ENCODE measurements around the gene NR3C1.

NR3C1 gene

DNA sequence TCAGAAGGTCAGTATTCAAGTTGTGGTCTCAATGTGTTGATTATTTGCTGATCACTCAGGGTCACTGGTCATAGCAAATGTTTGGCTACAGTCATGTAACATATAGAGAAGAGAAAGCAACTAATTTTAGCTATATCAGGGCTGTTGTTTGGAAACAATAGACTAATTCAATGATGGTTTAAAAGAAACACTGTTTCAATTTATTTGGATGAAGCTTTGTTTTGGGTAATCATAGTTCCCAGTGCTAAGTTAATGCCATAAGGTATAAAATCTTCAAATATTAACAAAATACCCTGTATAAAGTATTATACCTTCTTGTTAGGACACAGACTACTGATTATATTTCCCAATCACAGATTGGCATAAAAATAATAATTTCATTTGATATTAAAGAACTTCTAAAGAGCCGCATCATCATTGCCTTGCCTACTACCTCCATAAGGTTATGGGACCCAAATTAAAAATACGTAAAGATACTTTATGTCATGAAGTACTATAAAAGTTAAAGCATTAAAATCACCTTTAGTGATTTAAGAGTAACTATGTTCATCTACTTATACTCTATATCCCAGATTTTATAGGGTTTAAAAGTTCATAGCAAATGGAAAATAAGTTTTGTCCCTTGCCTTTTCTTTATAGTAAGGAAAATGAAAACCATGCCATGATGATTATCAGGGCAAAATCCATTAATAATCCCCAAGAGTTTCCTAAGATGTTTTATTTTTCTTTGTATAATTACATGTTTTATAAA, 6.0 kb downstream of the NR3C1 start:
- DNase-seq = no peak

DNA sequence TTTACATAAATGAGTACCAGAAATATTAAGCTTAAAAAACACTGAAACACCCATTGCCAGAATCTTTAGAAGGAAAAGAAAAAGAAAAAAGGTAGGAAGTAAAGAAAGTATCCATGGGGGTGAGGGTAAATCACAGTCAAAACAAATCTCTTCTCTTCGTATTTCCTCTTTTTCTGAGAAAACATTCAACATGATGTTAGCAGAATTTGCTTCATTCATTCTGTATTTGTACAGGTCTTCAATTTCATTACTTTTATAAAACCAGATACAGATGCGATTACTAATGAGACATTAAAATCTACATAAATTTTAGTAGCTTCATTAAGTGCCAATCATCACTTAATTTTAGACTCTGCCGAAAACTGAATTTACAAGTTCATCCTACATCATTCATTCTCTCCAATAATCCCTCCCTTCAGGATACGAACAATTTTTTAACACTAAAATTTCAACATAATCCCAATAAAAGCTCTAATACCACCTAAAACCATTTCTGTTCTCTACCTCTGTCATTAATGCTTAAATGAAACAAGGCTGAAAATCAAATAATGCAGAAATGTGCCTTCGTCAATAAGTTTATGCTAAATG, 7.0 kb downstream of the NR3C1 start:
- no peak for DNase-seq

- peak; percentile 16 for DNase-seq
Observed at GRCh38 chr5:143395638-143396352, 7.7 kb downstream of the NR3C1 start.

DNA sequence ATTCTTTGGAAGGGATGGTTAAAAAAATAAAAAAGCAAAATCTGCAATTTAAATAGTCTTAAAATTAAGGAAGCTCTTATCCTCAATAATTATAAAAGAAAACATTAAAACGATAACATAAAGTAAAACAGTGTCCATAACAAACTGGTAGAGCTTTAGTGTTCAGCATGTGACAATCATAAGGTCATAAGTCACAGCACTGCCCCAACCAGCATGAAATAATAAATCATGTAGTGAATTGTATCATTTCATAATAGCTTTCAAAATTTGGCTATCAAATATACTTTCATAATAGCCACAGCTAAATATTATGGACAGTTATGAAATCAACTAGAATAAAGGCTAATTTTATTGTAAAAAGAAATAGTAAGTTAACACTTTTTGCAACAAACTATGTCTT, 10.0 kb downstream of the NR3C1 start:
- no peak for DNase-seq

- DNase-seq = no peak
Observed at GRCh38 chr5:143390941-143391340, 12.5 kb downstream of the NR3C1 start.

- DNase-seq = no peak
Observed at GRCh38 chr5:143390258-143390657, 13.2 kb downstream of the NR3C1 start.

DNA sequence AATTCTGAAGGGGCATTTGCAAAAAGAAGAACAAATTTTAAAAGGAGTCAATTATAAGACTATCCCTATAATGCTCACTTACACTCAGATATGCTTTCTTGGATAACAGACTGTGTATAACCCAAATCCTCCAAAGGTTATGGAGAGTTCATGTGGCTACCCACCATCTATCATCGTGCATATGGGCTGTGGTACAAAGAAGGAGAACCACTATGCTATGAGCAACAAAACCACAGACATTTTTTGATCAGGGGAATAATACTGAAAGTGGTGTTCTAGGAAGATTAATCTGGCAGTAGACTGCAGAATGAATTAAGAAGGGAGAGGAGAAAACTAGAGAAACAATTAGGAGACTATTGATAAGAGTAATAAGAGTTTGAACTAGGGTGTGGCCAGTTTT, 16.8 kb downstream of the NR3C1 start:
- no peak for DNase-seq

DNA sequence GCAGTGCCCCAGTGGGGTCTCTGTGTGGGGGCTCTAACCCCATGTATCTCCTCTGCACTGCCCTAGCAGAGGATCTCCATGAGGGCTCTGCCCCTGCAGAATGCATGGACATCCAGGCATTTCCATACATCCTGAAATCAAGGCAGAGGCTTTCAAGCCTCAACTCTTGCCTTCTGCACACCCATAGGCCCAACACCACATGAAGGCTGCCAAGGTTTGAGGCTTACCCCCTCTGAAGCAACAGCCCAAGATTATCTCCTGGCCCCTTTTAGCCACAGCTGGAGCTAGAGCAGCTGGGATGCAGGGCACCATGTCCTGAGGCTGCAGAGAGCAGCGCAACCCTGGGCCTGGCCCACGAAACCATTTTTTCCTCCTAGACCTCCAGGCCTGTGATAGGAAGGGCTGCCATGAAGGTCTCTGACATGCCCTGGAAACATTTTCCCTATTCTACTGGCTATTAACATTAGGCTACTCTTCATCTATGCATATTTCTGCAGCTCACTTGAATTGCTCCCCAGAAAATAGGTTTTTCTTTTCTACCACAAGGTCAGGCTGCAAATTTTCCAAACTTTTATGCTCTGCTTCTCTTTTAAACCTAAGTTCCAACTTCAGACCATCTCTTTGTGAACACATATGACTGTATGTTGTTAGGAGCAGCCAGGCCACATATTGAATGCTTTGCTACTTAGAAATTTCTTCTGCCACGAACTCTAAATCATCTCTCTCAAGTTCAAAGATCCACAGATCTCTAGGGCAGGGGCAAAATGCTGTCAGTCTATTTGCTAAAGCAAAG, 18.4 kb downstream of the NR3C1 start:
- DNase-seq = no peak

- DNase-seq = no peak
Observed at GRCh38 chr5:143383988-143384387, 19.5 kb downstream of the NR3C1 start.

- DNase-seq = no peak
Observed at GRCh38 chr5:143379606-143380005, 23.9 kb downstream of the NR3C1 start.

DNA sequence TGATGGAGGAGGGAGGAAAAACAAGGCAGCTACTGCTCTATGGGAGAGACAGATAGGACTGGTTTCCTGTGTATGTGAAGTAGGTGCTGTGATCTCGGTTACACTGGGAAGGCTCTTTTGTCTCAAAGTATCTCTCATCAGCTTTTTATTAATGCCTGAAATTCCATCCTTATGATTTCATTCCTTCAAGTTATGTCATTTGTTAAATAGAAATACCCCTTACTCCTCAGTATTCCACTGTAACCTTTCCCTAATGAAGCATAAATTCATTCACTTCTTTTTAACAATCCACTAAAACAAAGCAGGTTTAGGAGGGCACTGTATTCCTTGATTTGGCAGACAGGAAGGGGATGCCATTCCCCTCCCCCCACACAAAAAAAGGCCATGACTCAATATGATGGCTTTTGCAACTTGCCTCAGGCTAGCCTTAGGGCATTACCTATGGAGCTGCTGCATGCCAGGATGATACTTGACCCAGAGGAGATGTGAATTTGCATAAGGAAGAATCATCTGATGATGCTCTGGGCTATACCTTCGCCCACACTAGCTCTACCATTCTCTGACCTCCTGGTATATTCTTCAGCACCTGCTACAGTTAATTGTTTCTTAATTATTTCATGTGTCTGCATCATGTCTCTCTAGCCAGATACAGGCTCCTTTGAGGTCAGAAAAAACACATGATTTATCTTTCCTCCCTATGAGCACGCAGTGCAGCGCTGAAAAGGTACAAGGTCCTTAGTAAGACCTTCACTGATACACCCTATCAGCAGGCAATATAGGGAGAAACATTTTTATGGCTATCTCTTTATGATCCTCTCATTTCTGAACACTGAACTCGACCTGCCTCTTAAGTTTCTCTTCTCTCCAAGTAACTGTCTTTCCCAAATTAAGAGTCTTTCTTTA, 26.3 kb downstream of the NR3C1 start:
- DNase-seq = no peak

- no peak for DNase-seq
Observed at GRCh38 chr5:143376195-143376779, 27.2 kb downstream of the NR3C1 start.

- no peak for DNase-seq
Observed at GRCh38 chr5:143374496-143375217, 28.8 kb downstream of the NR3C1 start.

- no peak for DNase-seq
Observed at GRCh38 chr5:143373076-143373475, 30.4 kb downstream of the NR3C1 start.

- no peak for DNase-seq
Observed at GRCh38 chr5:143372187-143372829, 31.2 kb downstream of the NR3C1 start.

DNA sequence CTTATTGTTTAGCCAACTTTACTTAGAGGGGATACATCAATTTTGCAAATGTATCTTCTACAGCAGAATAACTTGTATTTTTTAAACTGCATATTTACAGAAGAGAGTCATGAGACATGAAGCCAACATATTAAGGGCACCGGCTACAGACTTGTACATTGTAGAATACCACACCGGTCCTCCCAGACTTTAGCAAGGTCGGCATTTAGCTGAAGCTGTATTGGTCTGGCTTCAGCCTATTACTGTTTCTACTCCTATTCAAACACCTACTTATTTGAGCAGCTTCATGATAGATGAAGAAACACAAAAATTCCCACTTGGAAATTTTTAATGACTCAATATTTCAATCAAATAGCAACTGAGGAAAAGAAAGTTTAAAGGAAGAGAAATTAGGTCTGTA, 33.0 kb downstream of the NR3C1 start:
- no peak for DNase-seq

DNA sequence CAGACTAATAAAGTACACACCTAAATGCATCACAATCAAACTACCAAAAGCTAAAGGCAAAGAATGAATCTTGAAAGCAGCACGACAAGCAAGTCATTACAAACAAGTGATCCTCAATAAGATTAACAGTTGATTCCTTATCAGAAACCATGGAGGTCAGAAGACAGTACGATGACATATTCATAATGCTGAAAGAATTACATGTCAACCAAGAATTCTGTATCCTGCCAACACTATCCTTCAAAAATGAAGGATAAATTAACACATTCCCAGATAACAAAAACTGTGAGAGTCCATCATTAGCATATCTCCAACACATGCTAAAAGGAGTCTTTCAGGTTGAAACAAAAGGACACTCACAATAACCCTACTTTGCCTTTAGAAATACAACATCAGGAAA, 39.4 kb downstream of the NR3C1 start:
- DNase-seq = no peak

DNA sequence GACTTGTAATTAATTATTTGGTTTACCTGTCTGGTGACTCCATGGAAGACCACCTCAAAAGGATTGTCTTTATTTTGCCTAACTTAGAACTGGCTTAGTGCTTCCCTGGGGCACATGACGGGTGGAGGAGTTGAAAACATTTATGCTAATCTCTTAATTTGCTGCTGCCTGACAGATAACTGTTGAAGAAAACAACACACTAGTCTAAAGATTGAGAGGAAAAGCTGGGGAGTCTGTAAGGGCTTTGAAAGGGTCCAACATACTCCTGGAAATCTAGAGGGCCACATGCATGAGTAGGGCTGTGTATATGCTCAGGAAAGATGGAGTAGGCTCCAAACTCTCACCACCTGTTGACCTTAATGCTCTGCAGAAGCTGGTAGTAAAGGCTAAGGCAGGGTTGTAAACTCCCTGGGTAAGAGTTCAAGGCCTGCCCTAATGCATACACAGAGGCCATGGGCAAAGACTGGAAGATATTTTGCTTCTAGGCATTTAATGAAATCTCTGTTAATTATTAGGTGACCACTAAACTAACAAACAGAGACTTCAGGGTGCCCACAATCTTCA, 40.7 kb downstream of the NR3C1 start:
- DNase-seq = no peak

DNA sequence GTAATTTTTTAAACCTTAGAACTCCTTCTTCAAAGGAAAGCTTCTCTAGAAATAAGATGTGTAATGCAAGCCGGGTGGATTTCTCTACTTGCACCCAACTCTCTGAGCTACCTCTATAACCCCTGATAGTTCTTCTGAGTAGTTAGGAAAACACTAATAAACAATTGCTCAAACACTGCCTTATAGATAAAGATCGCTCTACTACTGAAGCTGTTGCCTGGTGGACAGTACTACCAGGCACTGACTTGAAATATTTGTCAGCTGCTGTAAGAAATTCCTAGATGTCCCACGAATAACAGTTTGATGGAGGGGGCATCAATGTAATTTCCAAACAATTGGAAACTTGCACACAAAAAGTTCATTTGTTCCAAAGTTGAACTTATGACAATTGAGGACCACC, 42.0 kb downstream of the NR3C1 start:
- DNase-seq = no peak

DNA sequence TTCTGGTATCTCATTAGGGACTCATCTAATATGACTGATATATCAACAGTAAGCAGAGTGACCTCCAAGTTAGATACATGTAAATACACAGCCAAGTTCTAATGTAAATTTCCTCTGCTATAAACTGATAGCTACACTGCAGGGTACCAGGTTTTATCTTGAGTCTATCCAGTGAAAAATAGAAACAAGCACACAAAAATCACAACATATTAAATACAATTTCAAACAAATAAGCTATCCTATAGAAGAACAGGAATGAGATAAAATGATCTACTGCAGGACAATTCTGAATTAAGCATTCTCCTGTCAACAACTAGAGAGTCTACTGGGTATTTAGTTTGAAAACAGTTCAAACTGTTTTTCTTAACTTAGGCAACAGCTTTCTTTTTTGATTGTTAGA, 42.7 kb downstream of the NR3C1 start:
- no peak for DNase-seq

Data from NCI-H510A treated with DMSO at 0.1 percent for 48 hours (cell line).